OCI-LY1 (cell line): ENCODE measurements around the gene NBPF3.
A peak's percentile ranks its signal among the peaks of the same experiment; 100 is the strongest.

Source experiments
- H2AFZ ChIP-seq: fragments of 200-600 bp; sonication (generic), shearing (Covaris generic); 2 replicates; pipeline ENCODE4 v1.6.0; 2014; ENCODE audit warnings: antibody characterized with exemption, mild to moderate bottlenecking, low read length
- H3F3A ChIP-seq: fragments of 200-600 bp; sonication (generic), shearing (Covaris generic); 2 replicates; pipeline ENCODE4 v1.6.0; 2014; ENCODE audit warnings: mild to moderate bottlenecking, antibody characterized with exemption, low read length, moderate library complexity; ENCODE audit not compliant: insufficient read depth
- H3K27ac ChIP-seq: fragments of 200-600 bp; sonication (generic); 2 replicates; pipeline ENCODE4 v1.5.1; 2014; ENCODE audit warnings: low read length, mixed run types, mild to moderate bottlenecking, low read depth; ENCODE audit not compliant: poor library complexity, severe bottlenecking
- H3K27me3 ChIP-seq: fragments of 200-600 bp; sonication (generic); 2 replicates; pipeline ENCODE4 v1.6.0; 2014; ENCODE audit warnings: antibody characterized with exemption, mild to moderate bottlenecking, low read length, moderate library complexity; ENCODE audit not compliant: insufficient read depth
- H3K36me3 ChIP-seq: fragments of 200-600 bp; sonication (generic); 2 replicates; pipeline ENCODE4 v1.6.1; 2014; ENCODE audit warnings: mild to moderate bottlenecking, antibody characterized with exemption, low read length, moderate library complexity, mixed read lengths; ENCODE audit not compliant: insufficient read depth
- H3K4me1 ChIP-seq: fragments of 200-600 bp; sonication (generic); 2 replicates; pipeline ENCODE4 v1.5.1; 2014; ENCODE audit warnings: mild to moderate bottlenecking, low read length, moderate library complexity; ENCODE audit not compliant: insufficient read depth, severe bottlenecking
- H3K4me2 ChIP-seq: fragments of 200-600 bp; sonication (generic), shearing (Covaris generic); 2 replicates; pipeline ENCODE4 v1.6.1; 2014; ENCODE audit warnings: low read length
- H3K4me3 ChIP-seq: fragments of 200-600 bp; sonication (generic); 2 replicates; pipeline ENCODE4 v1.5.1; 2014; ENCODE audit warnings: low read length, low read depth, mild to moderate bottlenecking, mixed read lengths; ENCODE audit not compliant: poor library complexity, severe bottlenecking
- H3K79me2 ChIP-seq: fragments of 200-600 bp; shearing (Covaris generic); 2 replicates; pipeline ENCODE4 v1.6.1; 2016; ENCODE audit warnings: mixed run types, low read length, mixed read lengths; ENCODE audit not compliant: insufficient read depth
- H3K9ac ChIP-seq: fragments of 200-600 bp; sonication (generic), shearing (Covaris generic); 2 replicates; pipeline ENCODE4 v1.6.1; 2014; ENCODE audit warnings: mild to moderate bottlenecking, low read length, mixed read lengths
- H3K9me2 ChIP-seq: fragments of 200-600 bp; sonication (generic), shearing (Covaris generic); 2 replicates; pipeline ENCODE4 v1.6.1; 2014; ENCODE audit warnings: low read depth, mild to moderate bottlenecking, low read length, mixed read lengths
- H3K9me3 ChIP-seq: fragments of 200-600 bp; shearing (Covaris generic); 2 replicates; pipeline ENCODE4 v1.6.1; 2014; ENCODE audit warnings: low read length, mixed read lengths
- H4K20me1 ChIP-seq: fragments of 200-600 bp; sonication (generic), shearing (Covaris generic); 2 replicates; pipeline ENCODE4 v1.6.0; 2016; ENCODE audit warnings: mild to moderate bottlenecking, low read length; ENCODE audit not compliant: insufficient read depth
- EZH2 ChIP-seq: fragments of 200-600 bp; sonication (generic), shearing (Covaris generic); IDR thresholded peaks from 2 replicates; pipeline ENCODE4 v1.8.0; 2017; ENCODE audit warnings: borderline replicate concordance, mixed run types, mild to moderate bottlenecking, antibody characterized with exemption, low read length, moderate library complexity, mixed read lengths
- TF ChIP-seq, protein P1 (sequence below): fragments of 200-600 bp; sonication (generic), shearing (Covaris generic); IDR thresholded peaks from 2 replicates; pipeline ENCODE4 v1.5.1; 2017; ENCODE audit warnings: mild to moderate bottlenecking, antibody characterized with exemption, low read length, moderate library complexity, mixed read lengths

NBPF3 gene

DNA sequence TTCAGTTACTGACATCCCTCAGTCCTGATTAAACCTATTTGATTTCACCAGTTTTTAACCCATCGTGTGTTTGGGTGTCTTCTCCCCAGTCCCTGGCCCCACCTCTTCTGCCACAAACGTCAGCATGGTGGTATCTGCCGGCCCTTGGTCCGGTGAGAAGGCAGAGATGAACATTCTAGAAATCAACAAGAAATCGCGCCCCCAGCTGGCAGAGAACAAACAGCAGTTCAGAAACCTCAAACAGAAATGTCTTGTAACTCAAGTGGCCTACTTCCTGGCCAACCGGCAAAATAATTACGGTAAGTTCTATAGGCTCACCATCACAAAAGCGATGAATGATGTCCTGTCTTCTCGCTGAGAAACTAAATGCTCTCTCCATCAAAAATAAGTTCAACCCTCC is 28.7 kb downstream of the NBPF3 start:
- Histone ChIP-seq H3K36me3 (no peaks in the 10 kb centered on the region), H3K27me3 (no peaks in the 10 kb centered on the region), H3K27ac (no peak overlapping the region), H3K4me2 (no peak overlapping the region), H3K4me3 (no peak overlapping the region), H2AFZ (no peak overlapping the region), H4K20me1 (no peaks in the 10 kb centered on the region), H3K9me3 (no peaks in the 10 kb centered on the region), H3K9ac (no peak overlapping the region), H3K79me2 (no peaks in the 10 kb centered on the region), H3K9me2 (no peaks in the 10 kb centered on the region), H3K4me1 (peaks cover 4% of the 10 kb centered on the region), H3F3A (no peaks in the 10 kb centered on the region)
- TF ChIP-seq, protein P1, sequence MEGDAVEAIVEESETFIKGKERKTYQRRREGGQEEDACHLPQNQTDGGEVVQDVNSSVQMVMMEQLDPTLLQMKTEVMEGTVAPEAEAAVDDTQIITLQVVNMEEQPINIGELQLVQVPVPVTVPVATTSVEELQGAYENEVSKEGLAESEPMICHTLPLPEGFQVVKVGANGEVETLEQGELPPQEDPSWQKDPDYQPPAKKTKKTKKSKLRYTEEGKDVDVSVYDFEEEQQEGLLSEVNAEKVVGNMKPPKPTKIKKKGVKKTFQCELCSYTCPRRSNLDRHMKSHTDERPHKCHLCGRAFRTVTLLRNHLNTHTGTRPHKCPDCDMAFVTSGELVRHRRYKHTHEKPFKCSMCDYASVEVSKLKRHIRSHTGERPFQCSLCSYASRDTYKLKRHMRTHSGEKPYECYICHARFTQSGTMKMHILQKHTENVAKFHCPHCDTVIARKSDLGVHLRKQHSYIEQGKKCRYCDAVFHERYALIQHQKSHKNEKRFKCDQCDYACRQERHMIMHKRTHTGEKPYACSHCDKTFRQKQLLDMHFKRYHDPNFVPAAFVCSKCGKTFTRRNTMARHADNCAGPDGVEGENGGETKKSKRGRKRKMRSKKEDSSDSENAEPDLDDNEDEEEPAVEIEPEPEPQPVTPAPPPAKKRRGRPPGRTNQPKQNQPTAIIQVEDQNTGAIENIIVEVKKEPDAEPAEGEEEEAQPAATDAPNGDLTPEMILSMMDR: peak; percentile 67
- TF ChIP-seq EZH2: no peak

DNA sequence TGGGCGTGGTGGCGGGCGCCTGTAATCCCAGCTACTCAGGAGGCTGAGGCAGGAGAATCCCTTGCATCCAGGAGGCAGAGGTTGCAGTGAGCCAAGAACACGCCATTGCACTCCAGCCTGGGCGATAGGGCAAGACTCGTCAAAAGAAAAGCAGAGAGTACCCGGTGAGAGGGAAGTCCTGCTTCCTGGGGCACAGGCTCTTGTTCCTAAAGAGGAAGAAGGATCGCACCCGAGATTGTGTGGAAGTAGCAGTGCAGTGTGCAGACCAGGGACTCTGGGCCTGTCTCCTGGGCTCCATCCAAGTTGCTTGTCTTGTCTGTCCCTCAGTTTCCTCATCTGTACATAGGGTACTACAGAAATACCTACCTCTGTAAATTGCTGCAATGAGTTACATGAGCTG is 29.6 kb downstream of the NBPF3 start:
- Histone ChIP-seq H3K79me2 (no peaks in the 10 kb centered on the region), H3K27me3 (no peaks in the 10 kb centered on the region), H3K4me1 (peaks cover 4% of the 10 kb centered on the region), H2AFZ (no peak overlapping the region), H3K9ac (no peak overlapping the region), H3F3A (no peaks in the 10 kb centered on the region), H3K36me3 (no peaks in the 10 kb centered on the region), H4K20me1 (no peaks in the 10 kb centered on the region), H3K4me2 (no peak overlapping the region), H3K9me3 (no peaks in the 10 kb centered on the region), H3K9me2 (no peaks in the 10 kb centered on the region), H3K4me3 (no peak overlapping the region), H3K27ac (no peak overlapping the region)
- TF ChIP-seq, protein P1: no peak
- no peak for TF ChIP-seq EZH2

DNA sequence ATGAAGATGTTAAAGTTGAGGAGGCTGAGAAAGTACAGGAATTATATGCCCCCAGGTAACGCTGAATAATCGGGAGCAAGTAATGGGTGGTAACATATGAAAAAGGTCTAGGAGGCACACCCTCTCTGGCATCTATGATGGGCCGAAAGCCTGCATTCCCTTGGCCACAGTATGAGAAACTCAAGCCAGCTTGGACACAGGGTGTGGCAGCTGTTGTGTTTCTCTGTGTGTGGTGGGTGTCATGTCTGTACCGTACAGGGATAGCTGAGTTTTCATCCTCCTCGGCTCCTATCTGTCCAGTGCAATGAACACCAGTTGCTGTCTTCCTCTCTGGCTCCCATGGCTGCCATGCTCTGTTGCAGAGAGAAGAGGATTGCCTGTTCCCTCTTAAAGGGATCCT is 32.9 kb downstream of the NBPF3 start:
- no peaks in the 10 kb centered on the region for H3K9me3 ChIP-seq
- H3K4me3 ChIP-seq: no peak overlapping the region
- TF ChIP-seq EZH2: no peak
- TF ChIP-seq, protein P1: no peak
- no peak overlapping the region for H2AFZ ChIP-seq
- H3K27me3 ChIP-seq: no peaks in the 10 kb centered on the region
- H3K4me2 ChIP-seq: no peak overlapping the region
- H3K79me2 ChIP-seq: no peaks in the 10 kb centered on the region
- no peaks in the 10 kb centered on the region for H4K20me1 ChIP-seq
- H3K9me2 ChIP-seq: no peaks in the 10 kb centered on the region
- H3K4me1 ChIP-seq: peaks cover 4% of the 10 kb centered on the region
- H3F3A ChIP-seq: no peaks in the 10 kb centered on the region
- no peaks in the 10 kb centered on the region for H3K36me3 ChIP-seq
- no peak overlapping the region for H3K9ac ChIP-seq
- no peak overlapping the region for H3K27ac ChIP-seq
